HepG2 (cell line): Measurements from ENCODE around the gene TLL2. TPM values are rescaled to one million over a fixed set of nuclear protein-coding genes. Genes with fewer than 3 reads are reported as not detected.

Experiments used
- ATAC-seq: fragments of 200-7000 bp; cut with Tn5 transposase; 3 replicates; pipeline ENCODE4 v1.9.1; 2020; ENCODE audit warnings: mild to moderate bottlenecking, moderate library complexity
- BruUV-seq: library from RNA; stranded (reverse); fragments of 400-500 nt; replicated peaks from 2 replicates; lab custom pipeline; 2021; lab: Mats Ljungman, UMichigan
- CTCF ChIA-PET: fragments of 300-600 bp; formaldehyde crosslinking; extraction: SDS; loops from one replicate; lab custom pipeline; 2021; ENCODE audit warnings: low total read pairs, inconsistent platforms, low intra/inter-chr PET ratio; lab: Yijun Ruan, JAX
- POLR2A ChIA-PET: fragments of 350-600 bp; sonication (Branson Sonifier 250); formaldehyde crosslinking; loops from one replicate; lab custom pipeline; 2020; ENCODE audit warnings: antibody characterized with exemption, inconsistent platforms; lab: Yijun Ruan, JAX
- DNase-seq: peaks from one replicate; pipeline ENCODE4 v3.0.0-alpha.2; 2015; ENCODE audit warnings: low spot score
- FAIRE-seq: peaks from 3 replicates; lab custom pipeline; 2011; peaks lifted over from hg19 to GRCh38; lab: Jason Lieb, UNC
- H2AFZ ChIP-seq: one replicate; pipeline ENCODE4 v1.6.1; 2011; ENCODE audit warnings: low read length, inconsistent platforms
- H3K27ac ChIP-seq: fragments of 300-600 bp; 3 replicates; pipeline ENCODE4 v1.8.0; 2011; ENCODE audit warnings: mixed run types, mild to moderate bottlenecking, mixed read lengths, low read length, inconsistent platforms; ENCODE audit not compliant: insufficient read depth; ENCODE audit errors: extremely low read length
- H3K27me3 ChIP-seq, 2 experiments: fragments of 200-600 bp in 1 of 2; 2 replicates in 1 of 2; 3 replicates in 1 of 2; pipeline versions ENCODE4 v1.6.0 to v1.8.0; 2011; ENCODE audit warnings: low read length in 2 of 2, mild to moderate bottlenecking in 2 of 2, moderate library complexity in 2 of 2, inconsistent platforms in 1 of 2; ENCODE audit not compliant: insufficient read depth in 2 of 2, control insufficient read depth in 1 of 2
- H3K36me3 ChIP-seq, 2 experiments: fragments of 200-600 bp in 1 of 2; replicated peaks in 1 of 2; 2 replicates in 1 of 2; 3 replicates in 1 of 2; pipeline versions ENCODE4 v1.5.1 to v1.8.0; 2011; ENCODE audit warnings: low read length in 2 of 2, inconsistent platforms in 1 of 2; ENCODE audit not compliant: insufficient read depth in 2 of 2, control insufficient read depth in 1 of 2
- H3K4me1 ChIP-seq: 2 replicates; pipeline ENCODE4 v1.5.1; 2012; ENCODE audit warnings: low read length, inconsistent platforms; ENCODE audit not compliant: insufficient read depth
- H3K4me2 ChIP-seq: 2 replicates; pipeline ENCODE4 v1.6.0; 2011; ENCODE audit warnings: low read depth, low read length, inconsistent platforms
- H3K4me3 ChIP-seq, 3 experiments: fragments of 200-600 bp in 1 of 3; sonication (generic), shearing (Covaris generic) in 1 of 3; replicated peaks in 1 of 3; 2 replicates each; pipeline ENCODE4 v1.5.1; 2011 to 2016; ENCODE audit warnings: low read length in 3 of 3, inconsistent platforms in 2 of 3, low read depth in 2 of 3, mild to moderate bottlenecking in 2 of 3, control low read depth in 1 of 3, mixed read lengths in 1 of 3; ENCODE audit not compliant: insufficient read depth in 1 of 3
- H3K79me2 ChIP-seq: one replicate; pipeline ENCODE4 v1.6.1; 2011; ENCODE audit warnings: low read length, inconsistent platforms; ENCODE audit not compliant: insufficient read depth
- H3K9ac ChIP-seq: 2 replicates; pipeline ENCODE4 v1.6.0; 2011; ENCODE audit warnings: mild to moderate bottlenecking, low read depth, low read length, inconsistent platforms; ENCODE audit not compliant: insufficient read depth
- H3K9me3 ChIP-seq: 2 replicates; pipeline ENCODE4 v1.5.1; 2012; ENCODE audit warnings: mild to moderate bottlenecking, low read length
- H4K20me1 ChIP-seq: 2 replicates; pipeline ENCODE4 v1.6.0; 2011; ENCODE audit warnings: inconsistent platforms, mild to moderate bottlenecking, low read length, moderate library complexity; ENCODE audit not compliant: insufficient read depth
- AGO2 ChIP-seq: fragments of 200-400 bp; formaldehyde crosslinking; optimal IDR thresholded peaks from 2 replicates; pipeline ENCODE3; 2017; ENCODE audit warnings: mild to moderate bottlenecking, low read depth, low read length, moderate library complexity
- BCL6 ChIP-seq: IDR thresholded peaks from 2 replicates; pipeline ENCODE4 v1.6.1; 2016; ENCODE audit warnings: missing genetic modification reagents, missing compliant biosample characterization
- FOXK1 ChIP-seq: sonication (generic); formaldehyde crosslinking; IDR thresholded peaks from 2 replicates; pipeline ENCODE4 v1.4.0; 2020; ENCODE audit warnings: low read depth, missing genetic modification reagents, borderline replicate concordance
- NR2C2 ChIP-seq: sonication (generic); formaldehyde crosslinking; IDR thresholded peaks from 2 replicates; pipeline ENCODE4 v1.4.0; 2020; ENCODE audit warnings: missing genetic modification reagents, mild to moderate bottlenecking, moderate library complexity, borderline replicate concordance
- PITX1 ChIP-seq: sonication (generic); formaldehyde crosslinking; IDR thresholded peaks from 2 replicates; pipeline ENCODE4 v1.5.1; 2020; ENCODE audit warnings: mild to moderate bottlenecking, missing genetic modification reagents
- REST ChIP-seq, 2 experiments: IDR thresholded peaks; 2 replicates each; pipeline ENCODE4 v1.6.1; 2011 to 2012; ENCODE audit warnings: low read length in 2 of 2, borderline replicate concordance in 1 of 2, low read depth in 1 of 2, mild to moderate bottlenecking in 1 of 2, moderate library complexity in 1 of 2
- REXO4 ChIP-seq: sonication (generic); formaldehyde crosslinking; IDR thresholded peaks from 2 replicates; pipeline ENCODE4 v1.8.0; 2022; ENCODE audit warnings: missing genetic modification reagents, mild to moderate bottlenecking, borderline replicate concordance
- SOX6 ChIP-seq, 2 experiments: fragments of 450-650 bp in 1 of 2; sonication (generic) in 1 of 2; formaldehyde crosslinking in 1 of 2; IDR thresholded peaks; 2 replicates each; pipeline versions ENCODE4 v1.4.0 to v1.6.1; 2017 to 2020; ENCODE audit warnings: antibody characterized with exemption in 1 of 2, mild to moderate bottlenecking in 1 of 2, missing genetic modification reagents in 1 of 2
- ZBTB10 ChIP-seq: sonication (generic); formaldehyde crosslinking; IDR thresholded peaks from 2 replicates; pipeline ENCODE4 v1.4.0; 2020; ENCODE audit warnings: missing genetic modification reagents, borderline replicate concordance
- ZBTB38 ChIP-seq: sonication (generic); formaldehyde crosslinking; IDR thresholded peaks from 2 replicates; pipeline ENCODE4 v1.5.1; 2020; ENCODE audit warnings: mild to moderate bottlenecking, missing genetic modification reagents
- ZNF20 ChIP-seq: sonication (generic); formaldehyde crosslinking; IDR thresholded peaks from 2 replicates; pipeline ENCODE4 v1.4.0; 2020; ENCODE audit warnings: mild to moderate bottlenecking, moderate library complexity, missing genetic modification reagents
- ZNF24 ChIP-seq: fragments of 450-650 bp; IDR thresholded peaks from 2 replicates; pipeline ENCODE4 v1.6.1; 2017; ENCODE audit warnings: antibody characterized with exemption, mild to moderate bottlenecking
- WGBS: methylation state at CpG from one replicate; pipeline ENCODE4 v1.1.6; 2017; ENCODE audit warnings: low lambda C conversion rate; 5-methylcytosine and 5-hydroxymethylcytosine counted together
- in situ Hi-C: cut with HindIII; loops from 2 replicates; pipeline ENCODE4 v1.10.0; 2017; ENCODE audit warnings: low pct_unique_long_range_greater_than_20kb; ENCODE audit not compliant: extremely low pct_ligation_motif_present
- intact Hi-C: fragments of 100-400 bp; cut with micrococcal nuclease; formaldehyde crosslinking; loops from one replicate; pipeline ENCODE4 v1.10.0; 2022; ENCODE audit not compliant: unreplicated experiment
- polyA plus RNA-seq, 8 experiments: library from polyadenylated mRNA; depleted of rRNA in 3 of 8; stranded (reverse) in 7 of 8; unstranded in 1 of 8; fragments of >200 nt; fragmentation: Illumina TruSeq in 4 of 8; extraction: Trizol in 4 of 8; gene quantifications; 2 replicates each; pipeline versions ENCODE4 v1.2.1 to v1.2.3, GENCODE V29; 2011 to 2016; ENCODE audit warnings: low read depth in 4 of 8, missing spikeins in 1 of 8, mixed read lengths in 1 of 8; ENCODE audit not compliant: insufficient read depth in 1 of 8
- total RNA-seq, 5 experiments: library from RNA; depleted of rRNA; stranded (reverse); fragments of >200 nt; fragmentation: Illumina TruSeq; extraction: Trizol; gene quantifications; 2 replicates each; pipeline ENCODE4 v1.2.3, GENCODE V29; 2016; ENCODE audit warnings: low read depth in 1 of 5

TLL2 gene
- total and polyA plus RNA-seq, 2 of the 13 experiments (the other 11 are each of a cell fraction or from before 2014, with no cell fraction given): 0.09 TPM; not detected in 1

GRCh38 chr10:96500519-96500918 lies 13.2 kb downstream of the TLL2 start:
- peaks cover 3 to 11% of the 10 kb centered on the region in 2 experiments; a peak in 3 of 5 replicates for H3K27me3 ChIP-seq
- no peak for ATAC-seq
- no peak overlapping the region for H3K27ac ChIP-seq
- intact Hi-C loops: no loop called here
- no peak overlapping the region for H2AFZ ChIP-seq
- H4K20me1 ChIP-seq: no peaks in the 10 kb centered on the region
- 16% methylated on average over 7 of the region's 7 CpGs for WGBS
- no peak overlapping the region for H3K4me2 ChIP-seq
- in situ Hi-C loops: no loop called here
- no peaks in the 10 kb centered on the region for H3K79me2 ChIP-seq
- POLR2A ChIA-PET: no interaction called here
- no TSS peak for BruUV-seq
- peaks cover 37% of the 10 kb centered on the region for H3K4me1 ChIP-seq
- no peak overlapping the region for H3K4me3 ChIP-seq
- no peak for DNase-seq
- TF ChIP-seq REST (IDR thresholded peaks at IDR 0.05; ENCODE audit: borderline replicate concordance in 1 of 2, low read depth in 1 of 2, low read length in 2 of 2) (no peak), NR2C2 (0 out of 2 replicates have a peak, but pooled peaks have one; percentile 9)
- H3K36me3 ChIP-seq: no peaks in the 10 kb centered on the region
- FAIRE-seq: no peak
- no peaks in the 10 kb centered on the region for H3K9me3 ChIP-seq
- CTCF ChIA-PET: no interaction called here
- no peak overlapping the region for H3K9ac ChIP-seq

GRCh38 chr10:96500050-96500449 lies 13.7 kb downstream of the TLL2 start:
- CTCF ChIA-PET: no interaction called here
- POLR2A ChIA-PET: no interaction called here
- no peak for DNase-seq
- Histone ChIP-seq H3K79me2 (no peaks in the 10 kb centered on the region), H3K27me3 (peaks cover 3 to 7% of the 10 kb centered on the region in 2 experiments; a peak in 3 of 5 replicates), H3K27ac (no peak overlapping the region), H4K20me1 (no peaks in the 10 kb centered on the region), H3K9ac (no peak overlapping the region), H3K9me3 (no peaks in the 10 kb centered on the region), H3K36me3 (no peaks in the 10 kb centered on the region), H3K4me3 (no peak overlapping the region), H3K4me2 (no peak overlapping the region), H3K4me1 (peaks cover 37% of the 10 kb centered on the region), H2AFZ (no peak overlapping the region)
- peak; percentile 48 for FAIRE-seq
- in situ Hi-C loops (no loop called here), intact Hi-C loops (no loop called here)
- BruUV-seq: no TSS peak
- WGBS: 0% methylated on average over 3 of the region's 3 CpGs
- ATAC-seq: peak; percentile 43; the same call in 2 of the 3 replicates
- TF ChIP-seq ZBTB38 (CRISPR knock-in tag) (no peak), ZNF20 (no peak), ZNF24 (no peak), FOXK1 (peak; percentile 47; the same call in 1 of the 2 replicates), AGO2 (no peak), PITX1 (CRISPR knock-in tag) (no peak), REXO4 (CRISPR knock-in tag) (no peak), SOX6 (IDR thresholded peaks at IDR 0.05) (no peak), SOX6 (CRISPR knock-in tag; IDR thresholded peaks at IDR 0.05) (peak; percentile 43; the same call in 1 of the 2 replicates), ZBTB10 (CRISPR knock-in tag) (no peak), BCL6 (CRISPR knock-in tag) (peak; percentile 61; the same call in 1 of the 2 replicates)
